ENCODE measurements around the gene MYO5A. TPM values are rescaled to one million over a fixed set of nuclear protein-coding genes. Genes with fewer than 3 reads are reported as not detected.
A peak's percentile ranks its signal among the peaks of the same experiment; 100 is the strongest.

Gene MYO5A
- total and polyA plus RNA-seq, 10 of the 15 experiments (the other 5 are each of a cell fraction or from before 2014, with no cell fraction given), result 4.2 to 42.9 (median 31.1) TPM

DNA sequence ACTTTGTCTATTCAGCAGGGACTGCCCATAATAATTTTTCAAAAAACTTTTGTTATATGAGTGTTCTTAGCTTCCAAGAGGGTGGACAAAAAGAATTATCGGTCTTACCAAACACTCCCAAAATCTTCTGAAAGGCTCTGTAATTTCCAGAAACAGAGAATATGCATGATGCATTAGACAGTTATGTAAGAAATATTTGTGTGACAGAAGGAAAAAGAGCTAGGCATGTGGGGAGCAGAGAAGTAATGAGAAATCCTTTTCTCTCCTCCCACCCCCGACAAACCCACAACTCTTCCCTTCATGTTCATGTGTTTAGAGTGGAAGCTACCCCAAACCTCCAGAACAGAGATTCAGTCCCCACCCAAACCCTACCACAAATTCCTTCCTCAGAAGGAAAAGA lies 86.8 kb downstream of the MYO5A start:
- ChIA-PET POLR2A (no interaction called here), CTCF (interaction anchor here (0.6 to 1.7 kb wide), 7 partner anchors 9 to 186 kb away, joined by 3 to 4 read pairs (median 3); no protein-coding TSS in a partner anchor), SMC1A (ENCODE audit: uncharacterized antibody, unreplicated experiment) (interaction anchor here (1.3 to 1.6 kb wide), 3 partner anchors 9 to 108 kb away, joined by 3 to 4 read pairs (median 4); no protein-coding TSS in a partner anchor), RAD21 (ENCODE audit: unreplicated experiment) (interaction anchor here (1.0 kb wide), 1 partner anchor 22 kb away, joined by 3 read pairs; no protein-coding TSS in a partner anchor)
- Histone ChIP-seq H3K36me3 (ENCODE audit: control insufficient read depth in 2 of 2, insufficient read depth in 2 of 2, low read length in 1 of 2) (no peaks in the 10 kb centered on the region; a peak in 1 of 4 replicates), H3K4me1 (ENCODE audit: control insufficient read depth, insufficient read depth, low read length) (peaks cover 9% of the 10 kb centered on the region), H3K27me3 (replicated peaks in 1 of 2; ENCODE audit: control insufficient read depth in 2 of 2, insufficient read depth in 2 of 2, low read length in 1 of 2) (no peaks in the 10 kb centered on the region), H3K9ac (ENCODE audit: control insufficient read depth, insufficient read depth, low read length) (no peak overlapping the region), H3K4me2 (ENCODE audit: control insufficient read depth, insufficient read depth) (no peak overlapping the region), H3K79me2 (ENCODE audit: control insufficient read depth, insufficient read depth, low read length) (peaks cover 4% of the 10 kb centered on the region; the same call in 1 of the 2 replicates), H3K9me3 (replicated peaks; ENCODE audit: control insufficient read depth, insufficient read depth, low read length) (no peaks in the 10 kb centered on the region; the same call in 2 of the 3 replicates), H3K27ac (ENCODE audit: control insufficient read depth, insufficient read depth) (no peak overlapping the region), H3K4me3 (no peak overlapping the region), H2AFZ (ENCODE audit: control insufficient read depth, low read depth, low read length) (no peak overlapping the region), H4K20me1 (ENCODE audit: control insufficient read depth, insufficient read depth) (no peaks in the 10 kb centered on the region)
- WGBS (ENCODE audit: insufficient coverage, insufficient replicate concordance, low lambda C conversion rate, missing lambda C conversion rate), result 73% methylated on average over 2 of the region's 2 CpGs
- in situ Hi-C loops (cut with MboI) (no loop called here), intact Hi-C loops (cut with micrococcal nuclease; ENCODE audit: unreplicated experiment) (no loop called here)
- FAIRE-seq, result no peak
- TSS peak; percentile 34 for BruUV-seq (replicated peaks)
- TF ChIP-seq KLF5 (IDR thresholded peaks at IDR 0.05; ENCODE audit: partially characterized antibody) (no peak), KAT2A (conservative IDR thresholded peaks at IDR 0.05; ENCODE audit: control insufficient read depth, low read depth, low read length) (no peak), POU2F2 (IDR thresholded peaks at IDR 0.05; ENCODE audit: borderline replicate concordance, low read depth, low read length) (no peak), HCFC1 (IDR thresholded peaks at IDR 0.05; ENCODE audit: low read length) (no peak)
- no peak for DNase-seq (ENCODE audit: low read depth, low spot score)
- no peak for ATAC-seq

DNA sequence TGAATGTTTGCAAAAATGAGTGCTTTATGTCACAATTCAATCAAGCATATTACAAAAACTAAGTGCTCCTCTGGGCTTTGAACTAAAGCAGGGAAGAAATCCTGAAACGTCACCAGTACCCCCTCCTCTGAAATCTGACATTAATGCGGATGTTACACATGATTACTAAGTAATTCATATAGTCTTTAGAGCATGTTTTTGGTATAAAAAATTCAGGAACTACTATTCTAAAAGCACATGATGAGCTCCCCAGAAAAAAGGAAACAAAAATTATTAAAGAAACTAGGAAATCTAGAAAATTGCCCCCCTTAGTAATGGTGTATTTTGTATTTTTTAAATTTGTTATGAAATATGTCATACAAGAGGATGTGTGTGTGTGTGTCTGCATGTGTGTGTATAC lies 87.7 kb downstream of the MYO5A start:
- peaks cover 4% of the 10 kb centered on the region; the same call in 1 of the 2 replicates for H3K79me2 ChIP-seq (ENCODE audit: control insufficient read depth, insufficient read depth, low read length)
- ChIA-PET RAD21 (ENCODE audit: unreplicated experiment) (interaction anchor here (1.0 to 1.1 kb wide), 2 partner anchors 23 to 25 kb away, joined by 3 read pairs; no protein-coding TSS in a partner anchor), POLR2A (no interaction called here), CTCF (interaction anchor here (0.6 to 1.5 kb wide), 6 partner anchors 8 to 152 kb away, joined by 3 read pairs; no protein-coding TSS in a partner anchor), SMC1A (ENCODE audit: uncharacterized antibody, unreplicated experiment) (interaction anchor here (0.7 to 1.1 kb wide), 2 partner anchors 24 to 74 kb away, joined by 3 read pairs; no protein-coding TSS in a partner anchor)
- no peak for DNase-seq (ENCODE audit: low read depth, low spot score)
- H3K27me3 ChIP-seq (replicated peaks in 1 of 2; ENCODE audit: control insufficient read depth in 2 of 2, insufficient read depth in 2 of 2, low read length in 1 of 2), result no peaks in the 10 kb centered on the region
- H3K27ac ChIP-seq (ENCODE audit: control insufficient read depth, insufficient read depth), result no peak overlapping the region
- no peaks in the 10 kb centered on the region; a peak in 1 of 4 replicates for H3K36me3 ChIP-seq (ENCODE audit: control insufficient read depth in 2 of 2, insufficient read depth in 2 of 2, low read length in 1 of 2)
- no peaks in the 10 kb centered on the region for H4K20me1 ChIP-seq (ENCODE audit: control insufficient read depth, insufficient read depth)
- WGBS (ENCODE audit: insufficient coverage, insufficient replicate concordance, low lambda C conversion rate, missing lambda C conversion rate), result 70% methylated on average over 2 of the region's 2 CpGs
- ATAC-seq, result no peak
- intact Hi-C loops (cut with micrococcal nuclease; ENCODE audit: unreplicated experiment) (no loop called here), in situ Hi-C loops (cut with MboI) (no loop called here)
- H2AFZ ChIP-seq (ENCODE audit: control insufficient read depth, low read depth, low read length), result no peak overlapping the region
- H3K9ac ChIP-seq (ENCODE audit: control insufficient read depth, insufficient read depth, low read length), result no peak overlapping the region
- FAIRE-seq, result no peak
- H3K4me2 ChIP-seq (ENCODE audit: control insufficient read depth, insufficient read depth), result no peak overlapping the region
- H3K4me3 ChIP-seq, result no peak overlapping the region
- H3K4me1 ChIP-seq (ENCODE audit: control insufficient read depth, insufficient read depth, low read length), result peaks cover 9% of the 10 kb centered on the region
- BruUV-seq (replicated peaks), result no TSS peak
- H3K9me3 ChIP-seq (replicated peaks; ENCODE audit: control insufficient read depth, insufficient read depth, low read length), result no peaks in the 10 kb centered on the region; the same call in 2 of the 3 replicates
- TF ChIP-seq ASH2L (IDR thresholded peaks at IDR 0.05; ENCODE audit: borderline replicate concordance, low read depth) (no peak), SUZ12 (IDR thresholded peaks at IDR 0.05; ENCODE audit: unreplicated experiment) (no peak), JUNB (IDR thresholded peaks at IDR 0.05) (no peak), KAT2A (conservative IDR thresholded peaks at IDR 0.05; ENCODE audit: control insufficient read depth, low read depth, low read length) (no peak), CHD4 (IDR thresholded peaks at IDR 0.05) (no peak), SIX5 (IDR thresholded peaks at IDR 0.05; ENCODE audit: low read depth, low read length, severe bottlenecking) (no peak), ETV6 (conservative IDR thresholded peaks at IDR 0.05 in 1 of 2, IDR thresholded peaks at IDR 0.05 in 1 of 2; ENCODE audit: borderline replicate concordance in 1 of 2, low read depth in 1 of 2) (no peak)
- TF ChIP-seq, protein P1, sequence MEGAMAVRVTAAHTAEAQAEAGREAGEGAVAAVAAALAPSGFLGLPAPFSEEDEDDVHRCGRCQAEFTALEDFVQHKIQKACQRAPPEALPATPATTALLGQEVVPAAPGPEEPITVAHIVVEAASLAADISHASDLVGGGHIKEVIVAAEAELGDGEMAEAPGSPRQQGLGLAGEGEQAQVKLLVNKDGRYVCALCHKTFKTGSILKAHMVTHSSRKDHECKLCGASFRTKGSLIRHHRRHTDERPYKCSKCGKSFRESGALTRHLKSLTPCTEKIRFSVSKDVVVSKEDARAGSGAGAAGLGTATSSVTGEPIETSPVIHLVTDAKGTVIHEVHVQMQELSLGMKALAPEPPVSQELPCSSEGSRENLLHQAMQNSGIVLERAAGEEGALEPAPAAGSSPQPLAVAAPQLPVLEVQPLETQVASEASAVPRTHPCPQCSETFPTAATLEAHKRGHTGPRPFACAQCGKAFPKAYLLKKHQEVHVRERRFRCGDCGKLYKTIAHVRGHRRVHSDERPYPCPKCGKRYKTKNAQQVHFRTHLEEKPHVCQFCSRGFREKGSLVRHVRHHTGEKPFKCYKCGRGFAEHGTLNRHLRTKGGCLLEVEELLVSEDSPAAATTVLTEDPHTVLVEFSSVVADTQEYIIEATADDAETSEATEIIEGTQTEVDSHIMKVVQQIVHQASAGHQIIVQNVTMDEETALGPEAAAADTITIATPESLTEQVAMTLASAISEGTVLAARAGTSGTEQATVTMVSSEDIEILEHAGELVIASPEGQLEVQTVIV (IDR thresholded peaks at IDR 0.05; ENCODE audit: borderline replicate concordance, partially characterized antibody), result no peak
- TF ChIP-seq, protein P2, sequence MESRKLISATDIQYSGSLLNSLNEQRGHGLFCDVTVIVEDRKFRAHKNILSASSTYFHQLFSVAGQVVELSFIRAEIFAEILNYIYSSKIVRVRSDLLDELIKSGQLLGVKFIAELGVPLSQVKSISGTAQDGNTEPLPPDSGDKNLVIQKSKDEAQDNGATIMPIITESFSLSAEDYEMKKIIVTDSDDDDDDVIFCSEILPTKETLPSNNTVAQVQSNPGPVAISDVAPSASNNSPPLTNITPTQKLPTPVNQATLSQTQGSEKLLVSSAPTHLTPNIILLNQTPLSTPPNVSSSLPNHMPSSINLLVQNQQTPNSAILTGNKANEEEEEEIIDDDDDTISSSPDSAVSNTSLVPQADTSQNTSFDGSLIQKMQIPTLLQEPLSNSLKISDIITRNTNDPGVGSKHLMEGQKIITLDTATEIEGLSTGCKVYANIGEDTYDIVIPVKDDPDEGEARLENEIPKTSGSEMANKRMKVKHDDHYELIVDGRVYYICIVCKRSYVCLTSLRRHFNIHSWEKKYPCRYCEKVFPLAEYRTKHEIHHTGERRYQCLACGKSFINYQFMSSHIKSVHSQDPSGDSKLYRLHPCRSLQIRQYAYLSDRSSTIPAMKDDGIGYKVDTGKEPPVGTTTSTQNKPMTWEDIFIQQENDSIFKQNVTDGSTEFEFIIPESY (IDR thresholded peaks at IDR 0.05), result no peak
